ENCODE measurements around the gene ARL2BP. TPM values are rescaled to one million over a fixed set of nuclear protein-coding genes. Genes with fewer than 3 reads are reported as not detected.
"Not testable (repeated sequence)": the region's sequence is repeated elsewhere in the genome, so short reads cannot be mapped to it uniquely, and the experiment has no call there.

The ARL2BP gene
- 57.8 TPM for total RNA-seq
- long read RNA-seq, transcript ARL2BP-201 (6 exons, 2,130 nt), result major isoform, 95 of 112 reads
- long read RNA-seq, partial matches to known transcripts, result 7 of 112 reads
- long read RNA-seq, other reads (novel, unspliced or antisense), result 9 of 112 reads

DNA sequence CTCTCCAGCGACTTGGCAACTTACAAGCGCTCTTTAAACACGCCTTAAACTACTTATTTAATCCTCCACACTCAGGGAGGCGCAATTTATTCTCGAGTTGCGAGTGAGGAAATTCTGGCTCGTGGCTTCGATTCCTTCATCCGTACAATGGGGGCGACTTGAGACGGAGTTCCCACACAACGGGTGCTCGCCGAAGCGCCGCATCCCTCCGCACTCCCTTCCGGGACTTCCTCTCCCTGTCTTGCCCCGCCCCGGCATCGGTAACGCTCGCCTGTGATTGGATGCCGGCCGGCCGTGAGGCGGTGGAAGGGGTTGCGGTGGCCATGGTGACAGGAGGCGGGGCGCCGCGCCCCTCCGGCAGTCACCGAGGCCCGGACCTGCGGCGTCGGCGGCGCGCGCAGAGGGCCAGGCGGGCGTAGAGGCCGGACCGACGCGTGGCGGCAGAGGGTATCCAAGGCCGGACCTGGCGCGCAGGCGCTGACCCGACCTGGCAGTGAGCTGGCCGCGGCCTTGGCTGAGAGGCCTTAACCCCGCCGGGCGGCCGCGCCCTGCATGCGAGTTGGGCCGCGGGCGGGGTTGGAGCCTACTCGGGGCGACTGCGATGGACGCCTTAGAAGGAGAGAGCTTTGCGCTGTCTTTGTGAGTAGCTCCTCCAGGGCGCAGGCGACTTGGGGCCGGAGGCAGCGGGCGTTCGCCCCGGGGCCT, at the start of gene ARL2BP:
Gene ARL2BP, plus strand, starts transcription at position 493 of the 705 bp plus-strand sequence. Its CDS starts 109 bp downstream, at position 602.
- no peaks in the 10 kb centered on the region for H3K27me3 ChIP-seq (ENCODE audit: low read depth)
- intact Hi-C loops (cut with micrococcal nuclease), result loop anchor here (5.0 to 10.0 kb wide), 2 partner anchors 52 to 740 kb away; no protein-coding TSS in a partner anchor
- H3K4me1 ChIP-seq, result peaks cover 29% of the 10 kb centered on the region
- H3K4me3 ChIP-seq, result peak within 1 kb of the TSS; percentile 95
- peak within 1 kb of the TSS; percentile 98 for H3K27ac ChIP-seq (replicated peaks)
- TF ChIP-seq, protein P1, sequence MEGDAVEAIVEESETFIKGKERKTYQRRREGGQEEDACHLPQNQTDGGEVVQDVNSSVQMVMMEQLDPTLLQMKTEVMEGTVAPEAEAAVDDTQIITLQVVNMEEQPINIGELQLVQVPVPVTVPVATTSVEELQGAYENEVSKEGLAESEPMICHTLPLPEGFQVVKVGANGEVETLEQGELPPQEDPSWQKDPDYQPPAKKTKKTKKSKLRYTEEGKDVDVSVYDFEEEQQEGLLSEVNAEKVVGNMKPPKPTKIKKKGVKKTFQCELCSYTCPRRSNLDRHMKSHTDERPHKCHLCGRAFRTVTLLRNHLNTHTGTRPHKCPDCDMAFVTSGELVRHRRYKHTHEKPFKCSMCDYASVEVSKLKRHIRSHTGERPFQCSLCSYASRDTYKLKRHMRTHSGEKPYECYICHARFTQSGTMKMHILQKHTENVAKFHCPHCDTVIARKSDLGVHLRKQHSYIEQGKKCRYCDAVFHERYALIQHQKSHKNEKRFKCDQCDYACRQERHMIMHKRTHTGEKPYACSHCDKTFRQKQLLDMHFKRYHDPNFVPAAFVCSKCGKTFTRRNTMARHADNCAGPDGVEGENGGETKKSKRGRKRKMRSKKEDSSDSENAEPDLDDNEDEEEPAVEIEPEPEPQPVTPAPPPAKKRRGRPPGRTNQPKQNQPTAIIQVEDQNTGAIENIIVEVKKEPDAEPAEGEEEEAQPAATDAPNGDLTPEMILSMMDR (IDR thresholded peaks at IDR 0.05; ENCODE audit: borderline replicate concordance), result no peak
- peaks cover 45% of the 10 kb centered on the region for H3K36me3 ChIP-seq
- no peaks in the 10 kb centered on the region for H3K9me3 ChIP-seq (replicated peaks)
- peak; percentile 99 for DNase-seq

DNA sequence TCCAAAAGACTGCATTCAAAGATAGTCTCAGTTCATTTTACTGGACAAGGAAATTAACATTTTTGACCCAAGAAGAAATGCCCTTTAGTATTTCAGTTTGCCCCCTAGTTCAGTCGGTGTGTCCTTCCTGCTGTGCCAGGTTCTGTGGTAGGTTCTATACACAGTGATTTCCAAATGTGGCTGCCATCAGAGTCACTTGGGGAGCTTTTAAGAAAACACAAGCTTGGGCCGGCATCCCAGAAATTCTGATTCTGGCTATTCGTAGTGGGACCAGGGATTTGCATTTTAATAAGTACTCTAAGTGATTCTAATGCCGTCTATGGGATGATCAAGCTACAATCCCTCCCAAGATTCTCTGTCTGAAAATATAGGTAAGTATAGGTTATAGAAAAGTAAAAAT, 48.8 kb upstream of the ARL2BP start:
- Histone ChIP-seq H3K4me3 (no peak overlapping the region), H3K27me3 (ENCODE audit: low read depth) (no peaks in the 10 kb centered on the region), H3K27ac (replicated peaks) (no peak overlapping the region), H3K9me3 (replicated peaks) (no peaks in the 10 kb centered on the region), H3K4me1 (peaks cover 66% of the 10 kb centered on the region), H3K36me3 (no peaks in the 10 kb centered on the region)
- intact Hi-C loops (cut with micrococcal nuclease), result no loop called here
- TF ChIP-seq, protein P1 (IDR thresholded peaks at IDR 0.05; ENCODE audit: borderline replicate concordance), result no peak
- no peak for DNase-seq

DNA sequence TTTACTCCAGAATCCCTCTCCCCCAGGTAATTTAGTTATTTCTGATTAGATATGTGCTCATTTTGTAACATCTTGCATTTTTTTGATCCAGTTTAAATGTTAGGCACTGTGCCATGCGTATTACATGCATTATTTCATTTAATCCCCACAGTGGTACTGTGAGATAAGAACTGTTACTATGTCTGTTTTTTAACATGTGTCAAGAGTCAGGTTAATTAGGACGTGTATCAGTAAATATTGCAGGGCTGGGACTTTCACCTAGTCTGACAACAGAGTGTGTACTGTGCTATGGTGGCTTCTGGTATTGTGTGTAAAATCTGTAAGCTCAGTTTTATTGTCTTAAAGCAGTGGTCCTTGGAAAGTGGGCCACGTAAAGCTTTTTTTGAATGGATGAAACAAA, 48.3 kb upstream of the ARL2BP start:
- no peak overlapping the region for H3K4me3 ChIP-seq
- H3K27me3 ChIP-seq (ENCODE audit: low read depth), result no peaks in the 10 kb centered on the region
- TF ChIP-seq, protein P1 (IDR thresholded peaks at IDR 0.05; ENCODE audit: borderline replicate concordance), result no peak
- H3K36me3 ChIP-seq, result no peaks in the 10 kb centered on the region
- H3K4me1 ChIP-seq, result peaks cover 61% of the 10 kb centered on the region
- no peak overlapping the region for H3K27ac ChIP-seq (replicated peaks)
- no peak for DNase-seq
- no peaks in the 10 kb centered on the region for H3K9me3 ChIP-seq (replicated peaks)
- intact Hi-C loops (cut with micrococcal nuclease), result no loop called here

DNA sequence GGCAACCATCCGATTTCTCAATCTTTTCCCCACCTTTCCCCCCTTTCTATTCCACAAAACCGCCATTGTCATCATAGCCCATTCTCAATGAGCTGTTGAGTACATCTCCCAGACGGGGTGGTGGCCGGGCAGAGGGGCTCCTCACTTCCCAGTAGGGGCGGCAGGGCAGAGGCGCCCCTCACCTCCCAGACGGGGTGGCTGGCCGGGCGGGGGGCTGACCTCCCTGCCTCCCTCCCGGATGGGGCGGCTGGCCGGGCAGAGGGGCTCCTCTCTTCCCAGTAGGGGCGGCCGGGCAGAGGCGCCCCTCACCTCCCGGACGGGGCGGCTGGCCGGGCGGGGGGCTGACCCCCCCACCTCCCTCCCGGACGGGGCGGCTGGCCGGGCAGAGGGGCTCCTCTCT, 44.7 kb upstream of the ARL2BP start:
- DNase-seq; H3K4me3 ChIP-seq; H3K36me3 ChIP-seq; intact Hi-C loops (cut with micrococcal nuclease); H3K9me3 ChIP-seq (replicated peaks); H3K27me3 ChIP-seq (ENCODE audit: low read depth); H3K27ac ChIP-seq (replicated peaks): not testable (repeated sequence)
- H3K4me1 ChIP-seq, result peaks cover 32% of the 10 kb centered on the region

DNA sequence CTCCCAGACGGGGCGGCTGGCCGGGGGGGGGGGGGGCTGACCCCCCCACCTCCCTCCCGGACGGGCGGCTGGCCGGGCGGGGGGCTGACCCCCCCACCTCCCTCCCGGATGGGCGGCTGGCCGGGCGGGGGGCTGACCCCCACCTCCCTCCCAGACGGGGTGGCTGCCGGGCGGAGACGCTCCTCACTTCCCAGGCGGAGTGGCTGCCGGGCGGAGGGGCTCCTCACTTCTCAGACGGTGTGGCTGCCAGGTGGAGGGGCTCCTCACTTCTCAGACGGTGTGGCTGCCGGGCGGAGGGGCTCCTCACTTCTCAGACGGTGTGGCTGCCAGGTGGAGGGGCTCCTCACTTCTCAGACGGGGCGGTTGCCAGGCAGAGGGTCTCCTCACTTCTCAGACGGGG, 44.1 kb upstream of the ARL2BP start:
- H3K27me3 ChIP-seq (ENCODE audit: low read depth); DNase-seq; H3K9me3 ChIP-seq (replicated peaks); H3K27ac ChIP-seq (replicated peaks); intact Hi-C loops (cut with micrococcal nuclease); H3K4me3 ChIP-seq: not testable (repeated sequence)
- Histone ChIP-seq H3K4me1 (peaks cover 31% of the 10 kb centered on the region), H3K36me3 (peaks cover 13% of the 10 kb centered on the region)

DNA sequence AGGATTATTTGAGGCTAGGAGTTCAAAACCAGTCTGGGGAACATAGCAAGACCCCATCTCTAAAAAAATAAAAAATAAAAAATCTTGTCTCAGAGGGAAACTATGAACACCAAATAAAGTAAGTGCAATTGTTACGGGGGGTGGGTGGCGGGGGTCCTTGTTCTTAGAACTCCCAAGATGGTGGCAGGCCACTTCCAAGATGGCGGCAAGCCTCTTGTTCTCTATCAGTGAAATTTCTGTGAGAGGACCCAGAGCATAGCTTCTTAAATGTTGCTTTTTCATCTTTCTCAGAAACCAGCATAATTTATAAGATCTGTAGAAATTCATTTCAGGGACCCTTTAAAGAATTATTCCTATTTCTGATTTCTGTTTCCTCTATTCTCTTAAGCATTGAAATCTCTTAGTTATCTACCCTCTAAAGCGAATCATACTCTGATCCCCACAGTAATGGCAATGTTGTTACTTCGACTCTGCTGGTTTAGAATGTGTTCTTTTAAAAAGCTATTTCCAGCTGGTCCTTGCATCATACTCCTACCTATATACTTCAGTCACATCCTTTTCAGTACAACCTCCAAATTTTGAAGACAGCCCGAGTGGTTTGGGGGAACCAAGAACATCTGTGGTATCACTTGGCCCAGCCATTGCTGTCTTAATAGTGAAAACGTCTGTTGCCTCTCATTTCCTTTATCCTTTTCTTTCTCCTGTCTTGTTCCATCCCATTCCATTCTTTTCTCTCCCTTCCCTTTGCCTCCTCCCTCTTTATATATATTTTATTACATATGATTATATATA, 42.8 kb upstream of the ARL2BP start:
- H3K4me1 ChIP-seq, result peaks cover 17% of the 10 kb centered on the region
- DNase-seq, result no peak
- no peak overlapping the region for H3K4me3 ChIP-seq
- TF ChIP-seq, protein P1 (IDR thresholded peaks at IDR 0.05; ENCODE audit: borderline replicate concordance), result no peak
- no peak overlapping the region for H3K27ac ChIP-seq (replicated peaks)
- peaks cover 26% of the 10 kb centered on the region for H3K36me3 ChIP-seq
- no peaks in the 10 kb centered on the region for H3K9me3 ChIP-seq (replicated peaks)
- intact Hi-C loops (cut with micrococcal nuclease), result no loop called here
- no peaks in the 10 kb centered on the region for H3K27me3 ChIP-seq (ENCODE audit: low read depth)

All from left ventricle myocardium inferior (tissue), 1 donor.